Heart right ventricle (tissue), 16 donors: ENCODE measurements around the gene NUP50. TPM values are rescaled to one million over a fixed set of nuclear protein-coding genes. Genes with fewer than 3 reads are reported as not detected.

Source experiments
- ATAC-seq, 8 donors: fragments of 200-7000 bp; cut with Tn5 transposase; one replicate each; pipeline ENCODE4 v1.9.1; 2020; ENCODE audit warnings: mild to moderate bottlenecking in 8 of 8, moderate library complexity in 8 of 8, moderate number of reproducible peaks in 1 of 8
- DNase-seq, 2 donors: peaks; one replicate each; pipeline ENCODE4 v3.0.0-alpha.2; 2020
- H3K27ac ChIP-seq, 10 donors: fragments of 200-600 bp; sonication (generic) in 2 of 10; one replicate each; pipeline versions ENCODE4 v1.5.0 to v1.8.0; 2020 to 2022; ENCODE audit warnings: mild to moderate bottlenecking in 3 of 10
- H3K27me3 ChIP-seq, 7 donors: fragments of 200-600 bp; one replicate each; pipeline ENCODE4 v1.8.0; 2021 to 2022; ENCODE audit warnings: mild to moderate bottlenecking in 2 of 7
- H3K36me3 ChIP-seq, 9 donors: fragments of 200-600 bp; sonication (generic) in 1 of 9; one replicate each; pipeline versions ENCODE4 v1.5.0 to v1.8.0; 2020 to 2022; ENCODE audit warnings: mild to moderate bottlenecking in 2 of 9
- H3K4me1 ChIP-seq, 9 donors: fragments of 200-600 bp; sonication (generic) in 1 of 9; one replicate each; pipeline versions ENCODE4 v1.5.0 to v1.8.0; 2020 to 2022; ENCODE audit warnings: mild to moderate bottlenecking in 4 of 9
- H3K4me3 ChIP-seq, 10 donors: fragments of 200-600 bp; sonication (generic) in 2 of 10; one replicate each; pipeline versions ENCODE4 v1.5.0 to v1.8.0; 2020 to 2022; ENCODE audit warnings: mild to moderate bottlenecking in 7 of 10, moderate library complexity in 2 of 10
- H3K9me3 ChIP-seq, 11 donors: fragments of 200-600 bp in 10 of 11; sonication (generic) in 2 of 11; one replicate each; pipeline versions ENCODE4 v1.5.0 to v1.8.0; 2013 to 2022; ENCODE audit warnings: mild to moderate bottlenecking in 2 of 11, control low read depth in 1 of 11, moderate library complexity in 1 of 11
- CTCF ChIP-seq, 9 donors: fragments of 200-600 bp; sonication (generic) in 2 of 9; IDR thresholded peaks; one replicate each; pipeline versions ENCODE4 v1.5.0 to v1.8.0; 2021 to 2022; ENCODE audit warnings: antibody characterized with exemption in 9 of 9, mild to moderate bottlenecking in 5 of 9, moderate library complexity in 1 of 9
- WGBS, 2 donors: extraction: QIAGEN DNeasy Blood & Tissue Kit; methylation state at CpG; one replicate each; pipeline ENCODE4 v1.1.7; 2013; ENCODE audit warnings: inconsistent platforms in 1 of 2; 5-methylcytosine and 5-hydroxymethylcytosine counted together
- intact Hi-C, 10 donors: fragments of 100-400 bp; cut with DNase I; formaldehyde crosslinking; loops; one replicate each; pipeline versions ENCODE4 v1.11.1 to v1.14.2; 2022
- polyA plus RNA-seq, 2 donors: library from polyadenylated mRNA; stranded (reverse); fragments of 200-250 nt; gene quantifications; one replicate each; pipeline ENCODE4 v1.2.3, GENCODE V29; 2013
- total RNA-seq, 10 donors: library from RNA; stranded (reverse); fragmentation: NEBNext Ultra II Directional in 3 of 10; extraction: Animal tissue kit (Norgen Biotek cat#: 25700) in 3 of 10; gene quantifications; one replicate each; pipeline versions ENCODE4 v1.2.1 to v1.2.4, GENCODE V29; 2021 to 2023
- donor health status: Arrhythmogenic right ventricular cardiomyopathy.
- donor health status: ischemic (EF 13 %, LVEDD 7.1; RV severe dilation, severe dysfunction).
- donor health status: healthy with polysubstance abuse.
- donor health status: DM: no; HTN: yes; CAD: no.
- donor health status: DM: no; HTN: no; CAD: no.
- donor health status: ischemic (EF 25% LVEDD 6.9; RV normal size, moderate dysfunction).
- donor health status: ischemic (EF 25% LVEDD 5.7; RV mildly dilated, moderate dysfunction).
- donor health status: healthy.
- donor health status: DM: yes; HTN: yes; CAD: no.
- donor health status: Ischemic cardiomyopathy.
- donor health status: ischemic (EF 35%, LVEDD 5.7; RV mildly dilated, moderate dysfunction).
- donor health status: nonischemic (EF 11% LVEDD 7.7; RV severe dilation, severe dysfunction).
- donor health status: DM: yes; HTN: yes; CAD: no.
- donor health status: PGD.
- donor health status: ischemic (EF 29% LVEDD 5.4; RV normal size, mild dysfunction).
- donor health status: nonischemic (EF 23%, LVEDD 6.1; RV moderate dilation, normal function).

Gene NUP50
- total and polyA plus RNA-seq, 12 donors = 5.7 to 21.2 (median 14.3) TPM

GRCh38 chr22:45142376-45142775 is 21.3 kb upstream of the NUP50 start:
- TF ChIP-seq CTCF (IDR thresholded peaks at IDR 0.05) = no peak
- Histone ChIP-seq H3K27me3 (no peaks in the 10 kb centered on the region), H3K4me1 (no peaks in the 10 kb centered on the region), H3K4me3 (no peak overlapping the region), H3K9me3 (peaks cover 0 to 15% (median 3%) of the 10 kb centered on the region in 11 donors), H3K27ac (no peak overlapping the region), H3K36me3 (no peaks in the 10 kb centered on the region)
- DNase-seq (no peak), ATAC-seq (no peak)
- intact Hi-C loops = no loop called here
- WGBS, 2 donors = 81 to 91% methylated on average over 15 of the region's 15 CpGs

DNA sequence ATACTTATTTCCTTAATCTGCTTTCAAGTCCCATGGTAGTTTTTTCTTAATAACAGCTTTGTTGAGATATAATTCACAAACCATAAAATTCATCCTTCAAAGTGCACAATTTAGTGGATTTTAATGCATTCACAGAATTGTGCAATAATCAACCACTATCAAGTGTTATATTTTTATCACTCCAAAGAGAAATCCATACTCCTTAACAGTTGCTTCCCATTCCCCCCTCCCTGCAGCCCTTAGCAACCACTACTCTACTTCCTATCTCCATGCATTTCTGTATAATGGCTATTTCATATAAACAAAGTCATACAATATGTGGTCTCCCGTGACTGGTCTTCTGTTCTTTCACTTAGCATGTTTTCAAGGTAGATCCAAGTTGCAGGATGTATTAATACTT is 18.8 kb upstream of the NUP50 start:
- no peak for TF ChIP-seq CTCF (IDR thresholded peaks at IDR 0.05)
- H3K4me1 ChIP-seq = no peaks in the 10 kb centered on the region
- H3K9me3 ChIP-seq = peaks cover 0 to 15% (median 3%) of the 10 kb centered on the region in 11 donors
- intact Hi-C loops = no loop called here
- no peaks in the 10 kb centered on the region for H3K27me3 ChIP-seq
- ATAC-seq (no peak), DNase-seq (no peak)
- WGBS, 2 donors = 64 to 76% methylated on average over 1 of the region's 1 CpG
- H3K36me3 ChIP-seq = peaks cover 0 to 12% (median 0%) of the 10 kb centered on the region in 9 donors
- no peak overlapping the region for H3K27ac ChIP-seq
- no peak overlapping the region for H3K4me3 ChIP-seq

- intact Hi-C loops = no loop called here
- no peaks in the 10 kb centered on the region for H3K27me3 ChIP-seq
- no peak for TF ChIP-seq CTCF (IDR thresholded peaks at IDR 0.05)
- no peaks in the 10 kb centered on the region for H3K4me1 ChIP-seq
- H3K36me3 ChIP-seq = peaks cover 0 to 30% (median 0%) of the 10 kb centered on the region in 9 donors
- H3K27ac ChIP-seq = no peak overlapping the region
- WGBS, 2 donors = 92 to 94% methylated on average over 2 of the region's 2 CpGs
- no peak overlapping the region for H3K4me3 ChIP-seq
- ATAC-seq (no peak), DNase-seq (no peak)
- no peaks in the 10 kb centered on the region for H3K9me3 ChIP-seq
Measured at GRCh38 chr22:45149671-45150070, 14.1 kb upstream of the NUP50 start.

- Histone ChIP-seq H3K4me3 (no peak overlapping the region), H3K27ac (no peak overlapping the region), H3K9me3 (no peaks in the 10 kb centered on the region), H3K27me3 (no peaks in the 10 kb centered on the region), H3K4me1 (no peaks in the 10 kb centered on the region), H3K36me3 (peaks cover 0 to 33% (median 0%) of the 10 kb centered on the region in 9 donors)
- intact Hi-C loops = no loop called here
- DNase-seq (no peak), ATAC-seq (no peak)
- 60 to 90% methylated on average over 2 of the region's 2 CpGs for WGBS, 2 donors
- no peak for TF ChIP-seq CTCF (IDR thresholded peaks at IDR 0.05)
Measured at GRCh38 chr22:45150139-45150538, 13.6 kb upstream of the NUP50 start.
